IPS DF 6.9 (cell line): ENCODE data around the gene ANO6.

Experiments
- DNase-seq: peaks from one replicate; pipeline ENCODE4 v3.0.0-alpha.2; 2013; ENCODE audit warnings: low read depth, low spot score
- H3K27ac ChIP-seq: one replicate; pipeline ENCODE4 v1.5.1; 2013; ENCODE audit warnings: low read length, control low read depth
- H3K27me3 ChIP-seq: 2 replicates; pipeline ENCODE4 v1.6.1; 2013; ENCODE audit warnings: mild to moderate bottlenecking, low read length; ENCODE audit not compliant: control insufficient read depth, insufficient read depth
- H3K36me3 ChIP-seq: 2 replicates; pipeline ENCODE4 v1.6.1; 2013; ENCODE audit warnings: low read length; ENCODE audit not compliant: control insufficient read depth, insufficient read depth
- H3K4me1 ChIP-seq: 2 replicates; pipeline ENCODE4 v1.6.1; 2013; ENCODE audit warnings: low read length; ENCODE audit not compliant: control insufficient read depth, insufficient read depth
- H3K4me3 ChIP-seq: 2 replicates; pipeline ENCODE4 v1.5.1; 2013; ENCODE audit warnings: mild to moderate bottlenecking, low read length
- H3K9me3 ChIP-seq: 2 replicates; pipeline ENCODE4 v1.6.1; 2013; ENCODE audit warnings: low read length, inconsistent platforms; ENCODE audit not compliant: control insufficient read depth, insufficient read depth
- WGBS: extraction: QIAGEN DNeasy Blood & Tissue Kit; methylation state at CpG from one replicate; pipeline ENCODE4 v1.1.7; 2013; ENCODE audit warnings: mixed read lengths, missing lambda C conversion rate; ENCODE audit not compliant: insufficient read length, insufficient coverage; 5-methylcytosine and 5-hydroxymethylcytosine counted together

ANO6 gene

DNA sequence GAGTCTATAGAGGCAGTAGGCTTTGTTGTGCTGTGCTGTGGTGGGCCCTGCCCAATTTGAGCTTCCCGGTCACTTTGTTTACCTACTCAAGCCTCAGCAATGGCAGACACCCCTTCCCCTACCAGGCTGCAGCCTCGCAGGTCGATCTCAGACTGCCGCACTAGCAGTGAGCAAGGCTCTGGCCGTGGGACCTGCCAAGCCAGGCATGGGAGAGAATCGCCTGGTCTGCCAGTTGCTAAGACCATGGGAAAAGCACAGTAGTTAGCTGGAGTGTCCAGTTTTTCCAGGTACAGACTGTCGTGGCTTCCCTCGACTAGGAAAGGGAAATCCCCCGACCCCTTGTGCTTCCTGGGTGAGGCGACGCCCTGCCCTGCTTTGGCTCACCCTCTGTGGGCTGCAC lies 26.3 kb downstream of the ANO6 start:
- no peaks in the 10 kb centered on the region for H3K27me3 ChIP-seq
- no peaks in the 10 kb centered on the region for H3K9me3 ChIP-seq
- H3K4me1 ChIP-seq = peaks cover 2% of the 10 kb centered on the region
- no CpG with 5 or more reads among the region's 11 CpGs for WGBS
- H3K36me3 ChIP-seq = no peaks in the 10 kb centered on the region
- no peak overlapping the region for H3K27ac ChIP-seq
- no peak for DNase-seq
- no peak overlapping the region for H3K4me3 ChIP-seq

DNA sequence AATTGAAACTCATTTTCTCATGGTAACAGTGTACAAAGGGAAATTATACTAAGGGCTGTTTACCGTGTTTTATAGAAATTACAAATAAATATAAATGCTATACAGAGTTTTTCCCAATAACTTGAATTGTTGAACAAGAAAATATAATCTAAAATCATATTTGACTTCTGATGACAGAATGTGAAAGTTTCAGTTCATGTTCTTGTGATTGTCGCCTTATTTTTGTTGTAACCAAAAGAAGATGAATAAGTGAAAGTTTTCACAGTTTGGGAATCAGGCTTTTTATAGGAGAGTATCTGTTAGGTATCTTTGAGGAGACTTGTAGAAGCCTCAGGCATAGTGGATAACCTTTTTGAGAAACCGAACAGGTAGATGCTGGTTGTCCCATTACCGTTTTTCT lies 28.1 kb downstream of the ANO6 start:
- WGBS = no CpG with 5 or more reads among the region's 4 CpGs
- Histone ChIP-seq H3K36me3 (no peaks in the 10 kb centered on the region), H3K27me3 (no peaks in the 10 kb centered on the region), H3K4me1 (peaks cover 2% of the 10 kb centered on the region), H3K9me3 (no peaks in the 10 kb centered on the region), H3K4me3 (no peak overlapping the region), H3K27ac (no peak overlapping the region)
- DNase-seq = no peak

DNA sequence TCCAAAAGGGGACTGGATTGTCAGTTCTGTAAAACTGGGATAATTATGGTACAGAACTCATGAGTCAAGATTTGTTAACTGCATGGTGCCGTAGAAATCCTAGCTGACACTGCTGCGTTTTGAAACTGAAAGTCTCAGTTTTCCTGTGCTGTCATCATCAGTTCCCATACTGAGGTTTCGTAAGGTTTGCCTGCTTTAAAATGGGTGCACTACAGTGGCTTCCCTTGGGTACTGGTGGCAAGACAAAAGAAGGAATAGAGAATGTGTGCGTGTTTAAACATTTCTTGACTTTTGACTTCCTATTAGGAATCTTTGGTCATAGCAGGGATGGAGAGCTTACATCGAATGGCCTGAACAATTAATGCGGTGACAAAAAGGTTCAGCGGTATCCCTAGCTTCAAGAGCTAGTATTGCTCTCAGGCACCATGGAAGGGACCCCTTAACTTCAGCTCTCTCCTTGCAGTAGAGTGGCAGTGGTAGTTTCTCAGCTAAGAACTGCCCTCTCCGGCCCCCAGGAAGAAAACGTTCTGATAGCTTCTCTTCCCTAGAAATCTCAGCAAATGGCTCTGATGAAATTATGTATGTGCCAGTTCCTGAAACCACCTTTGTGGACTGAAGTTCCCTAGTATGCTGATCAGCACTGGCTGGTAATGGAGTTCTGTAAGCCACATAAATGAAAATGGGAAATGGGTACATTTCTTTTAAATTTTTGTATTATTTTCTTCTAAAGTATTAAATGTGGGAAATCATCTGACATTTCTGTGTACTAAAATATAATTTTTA lies 28.9 kb downstream of the ANO6 start:
- no peak for DNase-seq
- WGBS = no CpG with 5 or more reads among the region's 9 CpGs
- H3K9me3 ChIP-seq = no peaks in the 10 kb centered on the region
- H3K4me1 ChIP-seq = peaks cover 2% of the 10 kb centered on the region
- no peak overlapping the region for H3K4me3 ChIP-seq
- no peak overlapping the region for H3K27ac ChIP-seq
- no peaks in the 10 kb centered on the region for H3K36me3 ChIP-seq
- no peaks in the 10 kb centered on the region for H3K27me3 ChIP-seq

DNA sequence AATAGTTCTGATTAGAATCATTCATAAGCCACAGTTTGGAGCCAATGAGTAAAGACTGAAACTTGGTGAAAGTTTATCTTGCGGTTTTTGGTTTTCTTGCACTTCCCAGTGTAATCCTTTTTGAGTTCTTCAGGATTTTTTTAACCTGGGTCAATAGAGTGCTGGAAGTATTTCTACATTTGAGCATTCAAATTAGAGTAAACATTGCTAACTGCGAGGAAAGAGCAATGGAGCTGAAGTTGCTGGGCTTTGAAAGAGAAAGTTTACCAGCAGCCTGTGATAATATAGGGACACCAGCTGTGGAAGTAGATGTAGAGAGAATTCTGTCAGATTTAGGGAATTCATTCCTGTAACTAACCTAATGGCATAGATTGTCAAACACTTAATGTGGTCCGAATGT lies 30.3 kb downstream of the ANO6 start:
- no peak for DNase-seq
- no peaks in the 10 kb centered on the region for H3K9me3 ChIP-seq
- WGBS = no CpG with 5 or more reads among the region's 3 CpGs
- H3K27ac ChIP-seq = no peak overlapping the region
- H3K36me3 ChIP-seq = no peaks in the 10 kb centered on the region
- no peaks in the 10 kb centered on the region for H3K27me3 ChIP-seq
- no peak overlapping the region for H3K4me3 ChIP-seq
- H3K4me1 ChIP-seq = peaks cover 2% of the 10 kb centered on the region

DNA sequence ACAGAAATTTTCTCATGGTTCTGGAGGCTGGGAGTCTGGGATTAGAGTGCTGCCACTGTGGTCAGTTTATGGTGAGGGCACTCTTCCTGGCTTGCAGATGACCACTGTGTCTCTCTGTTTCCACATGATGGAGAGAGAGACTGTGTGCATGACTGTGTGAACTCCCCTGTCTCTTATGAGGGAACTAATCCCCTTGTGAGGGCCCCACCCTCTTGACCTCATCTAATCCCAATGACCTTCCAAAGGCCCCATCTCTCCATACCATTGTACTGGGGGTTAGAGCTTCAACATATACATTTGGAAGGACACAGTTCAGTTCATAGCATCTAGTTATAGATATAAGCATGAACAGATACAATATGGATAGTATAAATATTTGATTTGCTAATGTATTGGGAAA lies 31.7 kb downstream of the ANO6 start:
- H3K36me3 ChIP-seq = no peaks in the 10 kb centered on the region
- no peak overlapping the region for H3K27ac ChIP-seq
- no peaks in the 10 kb centered on the region for H3K9me3 ChIP-seq
- no peaks in the 10 kb centered on the region for H3K27me3 ChIP-seq
- H3K4me3 ChIP-seq = no peak overlapping the region
- no peak for DNase-seq
- H3K4me1 ChIP-seq = no peaks in the 10 kb centered on the region; the same call in 1 of the 2 replicates

DNA sequence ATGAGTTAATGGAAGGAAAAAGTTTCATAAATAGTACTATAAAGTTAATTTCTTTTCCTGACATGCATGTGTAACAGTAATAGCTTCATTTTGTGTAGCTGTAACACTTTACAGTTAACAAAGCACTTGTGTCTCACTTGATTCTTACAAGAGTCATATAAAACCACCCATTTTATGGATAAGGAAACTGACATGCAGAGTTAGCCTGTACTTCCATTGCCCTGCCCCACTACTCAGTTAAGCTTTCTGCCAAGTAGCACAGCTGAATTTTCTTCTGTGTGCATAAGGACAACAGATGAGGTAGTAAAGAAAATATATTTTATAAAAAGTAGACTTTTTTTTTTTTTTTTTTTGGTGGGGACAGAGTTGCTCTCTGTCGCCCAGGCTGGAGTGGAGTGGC lies 32.2 kb downstream of the ANO6 start:
- Histone ChIP-seq H3K27me3 (no peaks in the 10 kb centered on the region), H3K4me3 (no peak overlapping the region), H3K4me1 (no peaks in the 10 kb centered on the region; the same call in 1 of the 2 replicates), H3K27ac (no peak overlapping the region), H3K9me3 (no peaks in the 10 kb centered on the region), H3K36me3 (no peaks in the 10 kb centered on the region)
- DNase-seq = no peak
- no CpG with 5 or more reads among the region's 1 CpG for WGBS

DNA sequence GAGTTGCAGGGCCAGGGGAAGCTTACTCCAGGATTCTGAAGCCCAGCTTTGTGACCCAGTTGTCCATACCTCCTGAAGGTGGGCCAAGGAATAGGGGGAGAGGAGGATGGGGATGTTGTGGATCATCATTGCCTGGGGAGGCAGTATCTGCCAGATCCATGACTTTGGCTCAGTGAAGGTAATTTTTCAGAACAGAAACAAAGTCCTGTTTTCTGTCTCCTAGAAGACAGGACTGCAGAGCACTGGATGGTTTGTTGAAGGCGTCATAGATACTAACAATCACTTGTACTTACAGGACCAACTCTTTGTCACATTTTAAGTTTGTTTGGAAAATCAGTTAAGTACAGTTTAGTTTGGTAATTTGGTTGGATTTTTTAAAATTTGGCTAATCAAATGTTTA lies 38.4 kb downstream of the ANO6 start:
- Histone ChIP-seq H3K4me3 (no peak overlapping the region), H3K36me3 (no peaks in the 10 kb centered on the region), H3K27me3 (no peaks in the 10 kb centered on the region), H3K4me1 (peaks cover 5% of the 10 kb centered on the region), H3K9me3 (no peaks in the 10 kb centered on the region), H3K27ac (no peak overlapping the region)
- DNase-seq = no peak
- no CpG with 5 or more reads among the region's 1 CpG for WGBS

DNA sequence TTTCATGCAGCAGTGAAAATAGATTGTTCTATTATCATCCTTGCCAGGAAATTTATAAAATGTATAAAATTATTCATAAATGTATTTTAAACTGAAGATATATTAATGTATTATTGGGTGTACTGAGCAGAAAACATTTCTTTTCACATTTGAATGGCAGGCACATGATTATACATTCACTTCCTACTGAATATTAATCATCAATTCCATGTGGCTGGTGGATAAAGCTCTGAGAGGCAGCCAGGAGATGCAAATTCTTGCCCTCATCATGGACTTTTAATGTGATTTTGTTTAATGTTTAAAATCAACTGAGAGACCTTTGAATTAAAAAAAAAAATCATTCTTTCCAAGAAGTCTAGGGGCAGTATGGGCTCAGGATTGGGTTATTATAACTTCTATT lies 40.8 kb downstream of the ANO6 start:
- no peak for DNase-seq
- no peak overlapping the region for H3K27ac ChIP-seq
- H3K9me3 ChIP-seq = no peaks in the 10 kb centered on the region
- no peaks in the 10 kb centered on the region for H3K27me3 ChIP-seq
- peaks cover 5% of the 10 kb centered on the region for H3K4me1 ChIP-seq
- H3K36me3 ChIP-seq = no peaks in the 10 kb centered on the region
- H3K4me3 ChIP-seq = no peak overlapping the region

DNA sequence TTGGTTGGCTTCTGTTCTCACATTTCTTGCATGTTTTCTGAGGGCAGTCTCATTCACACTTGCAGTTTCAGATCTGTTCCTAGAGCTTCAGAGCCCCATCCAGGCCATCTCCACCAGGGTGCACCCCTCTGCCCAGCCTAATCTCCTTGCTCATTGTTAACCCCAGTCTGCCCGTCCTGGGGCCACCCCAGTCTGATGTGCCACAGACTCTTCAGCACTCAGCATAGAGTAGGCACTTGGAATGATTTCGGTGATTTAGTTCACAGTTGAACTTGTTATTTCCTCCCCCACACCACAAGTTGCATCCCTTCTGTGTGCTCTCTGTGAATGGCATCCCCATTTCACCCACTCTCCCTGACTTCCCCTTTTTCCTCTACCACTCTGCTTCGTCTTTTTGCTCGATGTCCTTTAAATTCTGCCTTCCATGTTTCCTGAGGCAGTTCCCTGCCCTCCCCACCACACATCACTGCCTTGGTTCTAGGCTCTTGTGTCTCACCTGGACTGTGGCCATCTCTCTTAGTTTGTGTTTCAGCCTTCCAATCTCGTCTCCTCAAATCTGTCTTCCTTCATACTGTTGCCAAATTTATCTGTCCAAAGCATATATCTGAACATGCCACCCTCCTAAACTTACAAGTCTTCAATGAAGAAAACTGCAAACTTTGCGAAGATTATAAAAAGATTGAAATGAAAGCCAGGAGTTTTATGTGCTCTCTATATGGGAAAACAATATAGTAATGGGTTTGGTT lies 41.5 kb downstream of the ANO6 start:
- Histone ChIP-seq H3K9me3 (no peaks in the 10 kb centered on the region), H3K27ac (no peak overlapping the region), H3K36me3 (no peaks in the 10 kb centered on the region), H3K27me3 (no peaks in the 10 kb centered on the region), H3K4me1 (peaks cover 5% of the 10 kb centered on the region), H3K4me3 (no peak overlapping the region)
- no peak for DNase-seq
- no CpG with 5 or more reads among the region's 6 CpGs for WGBS

DNA sequence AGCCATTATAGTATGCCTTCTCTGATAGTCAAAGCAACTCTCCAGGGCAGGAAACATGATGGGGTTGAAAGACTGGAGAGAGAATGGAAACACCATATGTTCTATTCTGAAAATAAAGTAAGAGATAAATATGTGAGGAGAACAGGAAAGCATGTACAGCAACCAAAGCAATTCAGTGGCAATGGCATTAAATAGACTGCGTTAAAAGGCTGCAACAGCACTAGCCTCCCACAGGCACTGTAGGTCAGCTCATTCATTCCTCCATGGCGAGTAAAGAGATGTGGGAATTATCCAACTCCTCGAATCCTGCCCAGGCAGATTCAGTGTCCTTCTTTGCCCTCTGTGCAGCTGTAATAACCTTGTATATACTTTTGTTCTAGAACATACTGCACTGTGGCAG lies 43.8 kb downstream of the ANO6 start:
- no peak for DNase-seq
- Histone ChIP-seq H3K9me3 (no peaks in the 10 kb centered on the region), H3K27me3 (no peaks in the 10 kb centered on the region), H3K4me3 (no peak overlapping the region), H3K36me3 (no peaks in the 10 kb centered on the region), H3K27ac (no peak overlapping the region), H3K4me1 (peaks cover 5% of the 10 kb centered on the region)
- no CpG with 5 or more reads among the region's 3 CpGs for WGBS
